MV-4-11 (cell line): ENCODE measurements around the gene RSPO1.
"Not testable (repeated sequence)": the region's sequence is repeated elsewhere in the genome, so short reads cannot be mapped to it uniquely, and the experiment has no call there.

ENCODE experiments used
- DNase-seq: peaks from one replicate; lab custom pipeline; 2025; lab: John Stamatoyannopoulos, UW

Gene RSPO1

DNA sequence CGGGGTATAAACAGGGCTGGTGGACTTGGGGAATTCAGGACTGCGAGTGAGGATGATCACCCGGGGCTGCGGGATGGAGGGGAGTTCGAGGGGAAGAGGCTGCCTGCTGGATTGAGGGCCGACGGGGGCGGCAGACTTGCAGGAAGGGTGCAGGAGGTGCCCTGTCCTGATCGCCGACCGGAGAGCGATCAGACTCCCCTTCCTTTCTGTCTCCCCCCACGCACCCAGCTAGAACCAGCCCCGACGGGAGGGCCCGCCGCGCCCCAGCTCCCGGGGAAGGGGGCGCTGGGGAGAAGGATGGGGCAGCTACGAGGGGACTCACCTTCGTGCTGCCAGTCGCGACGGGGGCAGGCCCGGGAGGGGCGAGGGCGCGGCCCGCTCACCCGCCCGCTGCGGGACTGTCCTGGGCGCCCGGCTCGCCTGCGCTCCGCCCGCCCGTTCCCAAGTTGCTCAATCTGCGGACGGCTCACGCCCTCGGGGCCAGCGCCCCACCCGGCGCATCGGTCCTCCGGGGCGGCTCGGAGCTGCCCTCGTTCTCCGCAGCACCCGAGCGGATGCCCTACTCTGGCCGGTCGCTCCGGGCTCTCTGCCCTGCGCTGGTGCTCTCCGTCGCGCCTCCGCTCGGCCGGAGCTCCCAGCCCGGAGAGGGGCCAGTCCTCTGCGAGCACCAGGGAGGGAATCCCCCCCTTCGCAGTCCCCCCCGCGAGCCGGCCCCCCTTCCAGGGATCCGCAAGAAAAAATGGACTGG lies at the start of gene RSPO1:
TSS of gene RSPO1 (minus strand) at position 649 of the 748 bp plus-strand sequence. CDS start 5,231 bp downstream, outside the sequence.
- DNase-seq: no peak

DNA sequence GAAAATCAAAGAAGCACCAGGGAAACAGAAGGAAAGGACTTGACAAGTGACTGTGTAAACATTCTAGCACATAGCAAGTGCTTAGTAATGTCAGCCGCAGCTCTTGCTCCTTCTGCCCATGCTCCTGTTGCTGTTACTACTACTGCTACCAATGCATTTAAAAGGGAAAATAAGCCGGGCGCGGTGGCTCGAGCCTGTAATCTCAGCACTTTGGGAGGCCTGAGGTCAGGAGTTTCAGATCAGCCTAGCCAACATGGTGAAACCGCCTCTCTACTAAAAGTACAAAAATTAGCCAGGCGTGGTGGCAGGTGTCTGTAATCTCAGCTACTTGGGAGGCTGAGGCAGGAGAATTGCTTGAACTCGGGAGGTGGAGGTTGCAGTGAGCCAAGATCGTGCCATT lies 49.5 kb upstream of the RSPO1 start:
- DNase-seq: not testable (repeated sequence)

DNA sequence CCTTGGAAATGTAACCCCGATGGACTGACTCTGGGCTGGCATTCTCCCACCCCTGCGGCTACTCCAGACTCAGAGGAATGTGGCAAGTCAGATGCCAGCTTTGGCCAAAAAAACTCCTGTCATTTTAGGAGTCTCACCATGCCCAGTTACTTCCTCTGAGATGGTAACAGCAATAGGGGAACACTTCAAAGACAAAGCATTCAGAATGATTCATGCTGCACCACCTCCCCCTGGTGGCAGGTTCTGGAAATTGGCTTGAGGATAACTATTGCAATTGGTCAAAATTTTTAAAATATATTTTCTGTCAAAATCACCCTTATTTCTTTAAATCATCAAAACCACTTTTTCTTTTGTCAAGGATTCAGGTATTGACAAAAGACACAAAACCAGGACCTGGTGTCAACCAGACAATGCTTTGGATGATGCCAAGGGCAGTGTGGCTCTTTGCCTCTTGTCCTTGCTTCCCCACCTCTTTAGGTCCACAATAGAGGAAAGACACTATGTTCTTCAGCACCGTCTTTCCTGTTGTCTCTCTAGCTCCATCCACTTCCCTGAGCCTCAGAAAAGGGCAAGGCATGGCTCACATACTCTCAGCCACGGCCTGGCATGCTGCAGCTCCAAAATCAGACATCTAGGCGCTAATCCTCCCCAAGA lies 47.8 kb upstream of the RSPO1 start:
- DNase-seq: peak; percentile 75

GRCh38 chr1:37680933-37681332 lies 46.2 kb upstream of the RSPO1 start:
- no peak for DNase-seq

DNA sequence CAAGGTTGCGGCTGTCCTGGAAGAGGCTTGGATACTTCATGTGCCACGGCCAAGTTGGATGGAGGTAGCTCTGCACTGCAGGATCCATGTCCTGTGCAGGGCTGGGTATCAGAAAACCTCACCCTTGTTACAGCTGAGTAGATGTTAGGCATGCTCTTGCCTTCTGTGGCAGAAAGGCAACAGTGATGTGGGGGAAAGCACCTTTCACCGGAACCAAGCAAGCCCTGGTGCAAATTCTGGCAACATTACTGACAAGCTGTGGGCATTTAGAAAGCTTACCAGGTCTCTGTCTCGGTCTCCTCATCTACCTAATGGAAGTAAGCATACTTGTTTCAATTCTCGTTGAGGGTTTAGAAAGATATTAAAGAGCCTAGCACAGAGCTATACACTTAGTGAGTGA lies 43.1 kb upstream of the RSPO1 start:
- DNase-seq: no peak

DNA sequence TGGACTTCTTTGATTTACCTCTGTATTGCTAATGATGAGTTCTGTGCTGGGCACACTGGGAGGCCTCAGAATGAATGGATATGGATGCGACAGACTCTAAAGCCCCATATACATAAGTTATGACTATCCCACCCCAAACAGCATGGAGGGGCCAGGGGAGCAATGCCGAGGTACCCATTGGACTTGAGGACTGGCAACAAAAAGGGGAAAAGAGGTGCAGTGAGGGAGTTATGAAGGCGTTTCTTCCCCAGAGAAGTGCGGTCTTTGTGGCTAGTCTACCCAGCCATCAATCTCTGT lies 42.4 kb upstream of the RSPO1 start:
- DNase-seq: peak; percentile 25

DNA sequence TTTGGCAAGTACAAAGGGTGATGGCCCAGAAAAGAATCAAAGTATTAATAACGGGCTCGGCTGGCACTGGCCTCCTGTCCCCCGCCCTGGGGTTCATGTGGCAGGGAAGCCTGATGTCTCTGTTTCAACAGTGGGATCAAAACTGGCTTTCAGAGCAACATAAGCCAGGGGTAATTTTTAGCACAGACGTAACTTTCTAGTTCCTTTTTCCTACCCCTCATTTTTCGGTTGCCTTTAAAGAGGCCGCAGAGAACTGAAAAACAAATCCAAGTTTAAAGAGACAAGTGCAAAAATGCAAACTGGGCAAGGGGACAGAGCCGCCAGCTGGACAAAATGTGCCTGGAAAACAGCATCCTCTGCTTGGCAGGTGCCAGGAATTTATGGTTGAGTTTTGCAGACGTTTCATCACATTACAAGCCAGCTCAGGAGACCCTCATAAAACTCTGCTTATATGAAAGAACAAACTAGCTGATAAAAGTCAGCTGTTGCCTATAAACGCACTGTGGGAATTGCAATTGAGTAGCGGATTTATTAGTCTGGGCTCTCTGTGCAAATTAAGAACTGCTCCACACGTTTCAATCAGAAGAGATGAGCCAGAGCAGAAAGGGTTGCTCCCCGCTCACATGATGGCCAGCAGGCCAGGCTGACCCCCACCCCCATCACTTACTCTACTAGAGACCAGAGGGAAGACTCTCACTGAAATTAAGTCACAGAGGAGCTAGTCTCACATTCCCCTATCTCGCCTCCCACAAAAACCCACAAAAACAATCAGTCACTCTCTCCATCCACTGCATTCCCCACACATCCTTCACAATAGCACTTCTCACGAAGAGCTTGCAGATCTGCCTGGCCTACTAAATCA lies 41.8 kb upstream of the RSPO1 start:
- peak; percentile 91 for DNase-seq

DNA sequence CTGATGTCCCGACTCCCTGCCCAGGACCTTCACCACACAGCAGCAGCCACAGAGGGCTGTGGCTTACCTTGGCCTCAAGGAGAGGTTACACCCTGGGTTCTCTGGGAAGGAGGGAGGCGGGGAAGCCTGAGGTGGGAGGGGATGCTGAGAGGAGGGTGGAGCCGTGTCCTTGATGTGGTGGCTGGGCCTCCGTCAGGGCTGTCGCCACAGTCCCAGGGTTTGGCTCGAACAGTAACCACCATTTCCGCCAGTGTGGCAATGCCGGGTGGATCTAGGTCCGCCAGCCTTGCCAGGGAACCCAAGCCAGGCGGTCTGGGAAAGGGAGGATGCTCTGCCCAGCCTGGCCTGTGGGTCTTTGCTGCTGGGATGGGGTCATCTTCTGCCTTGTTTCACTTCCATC lies 39.2 kb upstream of the RSPO1 start:
- peak; percentile 94 for DNase-seq

GRCh38 chr1:37672136-37672870 lies 37.6 kb upstream of the RSPO1 start:
- DNase-seq: no peak

- DNase-seq: no peak
These were observed 36.6 kb upstream of the RSPO1 start for GRCh38 chr1:37671261-37671660.

DNA sequence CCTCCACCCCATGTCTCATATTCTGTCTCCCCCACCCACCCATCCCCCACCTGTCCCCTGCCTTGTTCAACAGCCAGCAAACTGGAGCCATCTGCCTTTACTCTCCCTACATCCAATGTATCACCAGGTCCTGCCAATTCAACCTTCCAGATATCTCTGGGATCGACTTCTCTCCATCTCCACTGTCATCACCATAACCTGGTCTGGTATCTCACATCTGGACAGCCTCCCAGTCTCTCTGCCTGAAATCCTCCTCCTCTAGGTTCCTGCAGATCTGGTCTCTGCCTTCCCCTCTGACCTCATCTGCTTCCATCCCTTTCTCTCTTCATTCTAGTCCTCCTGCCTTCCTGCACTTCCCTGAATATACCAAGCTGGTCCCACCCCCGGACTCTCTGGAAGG lies 35.4 kb upstream of the RSPO1 start:
- DNase-seq: no peak

DNA sequence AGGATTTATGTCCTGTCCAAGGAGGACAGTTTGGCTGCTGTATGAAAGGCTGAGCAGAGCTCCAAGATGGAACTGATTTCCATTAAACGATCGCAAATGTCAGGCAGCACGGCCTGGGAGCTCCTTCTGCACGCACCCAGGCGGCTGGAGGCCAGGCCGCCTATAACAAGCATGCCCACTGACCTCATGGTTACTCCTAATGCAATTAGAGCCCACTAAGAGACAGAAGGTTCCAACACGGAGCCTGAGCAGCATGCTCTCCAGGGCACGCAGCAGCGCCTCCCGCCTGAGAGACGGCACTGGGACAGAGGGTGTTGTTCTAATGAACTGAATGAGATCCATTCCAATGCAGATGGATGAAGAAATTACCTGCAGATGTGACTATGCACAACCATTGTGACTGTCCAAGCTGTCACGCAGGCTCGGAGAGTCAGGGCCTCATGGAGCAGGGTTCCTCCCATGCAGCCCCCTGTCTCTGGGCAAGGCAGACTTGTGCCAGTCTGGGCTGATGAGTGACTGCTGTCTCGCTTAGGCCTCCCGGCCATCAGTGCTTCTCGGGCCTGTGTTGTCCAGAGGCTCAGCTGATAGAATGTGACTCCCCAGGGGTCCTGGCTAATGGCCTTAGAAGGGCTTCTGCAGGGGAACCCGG lies 32.5 kb upstream of the RSPO1 start:
- no peak for DNase-seq

- no peak for DNase-seq
These were observed 31.7 kb upstream of the RSPO1 start for GRCh38 chr1:37666241-37666867.

- DNase-seq: no peak
These were observed 28.8 kb upstream of the RSPO1 start for GRCh38 chr1:37663426-37664000.

GRCh38 chr1:37662031-37662755 lies 27.5 kb upstream of the RSPO1 start:
- DNase-seq: no peak

DNA sequence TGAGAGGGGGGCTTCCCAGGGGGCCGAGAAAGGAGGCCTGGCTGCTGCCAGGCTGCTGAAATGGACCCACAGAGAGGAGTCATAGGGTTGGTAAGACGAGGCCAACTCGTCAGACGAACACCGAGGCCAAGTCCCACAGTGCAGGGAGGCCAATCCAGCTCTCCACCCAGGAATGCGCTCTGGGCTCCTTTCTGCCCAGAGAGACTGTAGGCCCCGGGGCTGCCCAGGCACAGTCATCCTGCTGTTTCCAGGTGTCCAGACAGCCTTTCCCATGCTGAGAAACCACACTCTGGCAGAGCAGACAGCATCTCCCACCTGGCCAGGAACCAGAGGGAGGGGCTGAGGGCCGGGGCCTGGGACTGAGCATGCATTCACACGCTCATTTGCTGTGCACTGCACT lies 26.7 kb upstream of the RSPO1 start:
- no peak for DNase-seq

- DNase-seq: no peak
These were observed 26.0 kb upstream of the RSPO1 start for GRCh38 chr1:37660664-37661063.

DNA sequence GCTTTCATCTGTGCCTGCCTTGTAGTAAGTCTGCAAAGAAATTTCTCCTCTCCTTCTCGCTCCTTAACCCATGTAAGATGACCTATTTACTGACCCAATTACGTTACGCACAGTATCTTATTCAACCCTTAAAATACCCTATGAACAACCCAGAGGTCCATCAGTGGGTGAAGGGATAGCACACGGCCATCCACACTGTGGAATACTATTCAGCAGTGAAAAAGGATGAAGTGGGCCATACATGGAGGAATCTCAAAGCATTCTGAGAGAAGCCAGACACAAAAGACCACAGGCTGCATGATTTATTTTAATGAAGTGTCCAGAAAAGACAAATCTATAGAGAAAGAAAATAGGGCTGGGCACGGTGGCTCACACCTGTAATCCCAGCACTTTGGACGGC lies 23.8 kb upstream of the RSPO1 start:
- DNase-seq: no peak

- no peak for DNase-seq
These were observed 23.1 kb upstream of the RSPO1 start for GRCh38 chr1:37657620-37658412.
